Peyer's patch (tissue), 4 donors: ENCODE results near the gene MLPH. TPM values are rescaled to one million over a fixed set of nuclear protein-coding genes. Genes with fewer than 3 reads are reported as not detected.
A peak's percentile ranks its signal among the peaks of the same experiment; 100 is the strongest.

ENCODE experiments used
- DNase-seq, 3 donors: peaks; one replicate each; pipeline ENCODE4 v3.0.0-alpha.2; 2017 to 2019
- H3K27ac ChIP-seq, 4 donors: fragments of 200-600 bp; sonication (generic); one replicate each; pipeline ENCODE4 v1.5.1; 2016 to 2019
- H3K27me3 ChIP-seq, 2 donors: fragments of 200-600 bp; sonication (generic); one replicate each; pipeline ENCODE4 v1.5.1; 2019
- H3K36me3 ChIP-seq, 3 donors: fragments of 200-600 bp; sonication (generic); one replicate each; pipeline ENCODE4 v1.5.1; 2016 to 2019
- H3K4me1 ChIP-seq, 4 donors: fragments of 200-600 bp; sonication (generic); one replicate each; pipeline ENCODE4 v1.5.1; 2016 to 2019
- H3K4me3 ChIP-seq, 4 donors: fragments of 200-600 bp; sonication (generic); 1 replicate in 3 of 4; 2 replicates in 1 of 4; pipeline ENCODE4 v1.5.1; 2016 to 2019; ENCODE audit warnings: mild to moderate bottlenecking in 1 of 4
- H3K9me3 ChIP-seq, 4 donors: fragments of 200-600 bp; sonication (generic); one replicate each; pipeline ENCODE4 v1.5.1; 2016 to 2019; ENCODE audit warnings: mild to moderate bottlenecking in 1 of 4
- POLR2A ChIP-seq, 2 donors: fragments of 450-650 bp; IDR thresholded peaks; one replicate each; pipeline ENCODE4 v1.5.1; 2017; ENCODE audit warnings: antibody characterized with exemption in 2 of 2, mild to moderate bottlenecking in 2 of 2, moderate library complexity in 2 of 2
- total RNA-seq, 4 donors: library from RNA; depleted of rRNA; stranded (reverse); fragments of >200 nt; gene quantifications; one replicate each; pipeline ENCODE4 v1.1.0, GENCODE V29; 2016
- TF ChIP-seq, protein P1 (sequence below), 6 experiments: fragments of 450-650 bp in 4 of 6; fragments of 200-600 bp in 2 of 6; sonication (generic) in 1 of 6; IDR thresholded peaks; one replicate each; pipeline ENCODE4 v1.5.1; 2017 to 2019; ENCODE audit warnings: antibody characterized with exemption in 6 of 6, mild to moderate bottlenecking in 3 of 6, moderate library complexity in 1 of 6

Gene MLPH
- total RNA-seq, 4 donors from 2014 or later, result 82.5 to 195 (median 116) TPM

DNA sequence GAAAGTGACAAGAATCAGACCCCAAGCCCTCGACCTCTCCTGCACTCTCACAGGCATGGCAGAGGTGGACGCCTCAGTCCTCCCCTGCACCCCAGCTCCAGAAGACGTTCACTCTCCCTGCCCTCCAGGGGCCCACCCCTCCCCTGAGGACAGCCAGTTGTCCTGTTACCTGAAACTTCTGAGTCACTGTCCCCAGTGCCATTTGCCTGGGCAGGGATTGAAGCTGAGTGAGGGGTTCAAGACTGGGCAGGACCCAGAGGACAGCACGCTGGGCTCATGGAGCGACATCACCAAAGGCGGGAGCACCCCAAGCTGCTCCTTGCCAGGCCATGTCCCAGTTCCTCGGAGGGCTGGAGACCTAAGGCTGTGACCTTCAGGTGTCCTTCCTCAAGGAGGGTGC is 38.9 kb upstream of the MLPH start:
- Histone ChIP-seq H3K27ac (peak overlapping the region in 3 of 4 donors; percentile 43 to 78 (median 51)), H3K4me1 (peaks cover 0 to 14% (median 0%) of the 10 kb centered on the region in 4 donors), H3K4me3 (no peak overlapping the region), H3K27me3 (no peaks in the 10 kb centered on the region), H3K36me3 (no peaks in the 10 kb centered on the region), H3K9me3 (no peaks in the 10 kb centered on the region)
- TF ChIP-seq POLR2A (IDR thresholded peaks at IDR 0.05), result no peak
- TF ChIP-seq, protein P1, sequence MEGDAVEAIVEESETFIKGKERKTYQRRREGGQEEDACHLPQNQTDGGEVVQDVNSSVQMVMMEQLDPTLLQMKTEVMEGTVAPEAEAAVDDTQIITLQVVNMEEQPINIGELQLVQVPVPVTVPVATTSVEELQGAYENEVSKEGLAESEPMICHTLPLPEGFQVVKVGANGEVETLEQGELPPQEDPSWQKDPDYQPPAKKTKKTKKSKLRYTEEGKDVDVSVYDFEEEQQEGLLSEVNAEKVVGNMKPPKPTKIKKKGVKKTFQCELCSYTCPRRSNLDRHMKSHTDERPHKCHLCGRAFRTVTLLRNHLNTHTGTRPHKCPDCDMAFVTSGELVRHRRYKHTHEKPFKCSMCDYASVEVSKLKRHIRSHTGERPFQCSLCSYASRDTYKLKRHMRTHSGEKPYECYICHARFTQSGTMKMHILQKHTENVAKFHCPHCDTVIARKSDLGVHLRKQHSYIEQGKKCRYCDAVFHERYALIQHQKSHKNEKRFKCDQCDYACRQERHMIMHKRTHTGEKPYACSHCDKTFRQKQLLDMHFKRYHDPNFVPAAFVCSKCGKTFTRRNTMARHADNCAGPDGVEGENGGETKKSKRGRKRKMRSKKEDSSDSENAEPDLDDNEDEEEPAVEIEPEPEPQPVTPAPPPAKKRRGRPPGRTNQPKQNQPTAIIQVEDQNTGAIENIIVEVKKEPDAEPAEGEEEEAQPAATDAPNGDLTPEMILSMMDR (IDR thresholded peaks at IDR 0.05), result no peak
- no peak for DNase-seq

DNA sequence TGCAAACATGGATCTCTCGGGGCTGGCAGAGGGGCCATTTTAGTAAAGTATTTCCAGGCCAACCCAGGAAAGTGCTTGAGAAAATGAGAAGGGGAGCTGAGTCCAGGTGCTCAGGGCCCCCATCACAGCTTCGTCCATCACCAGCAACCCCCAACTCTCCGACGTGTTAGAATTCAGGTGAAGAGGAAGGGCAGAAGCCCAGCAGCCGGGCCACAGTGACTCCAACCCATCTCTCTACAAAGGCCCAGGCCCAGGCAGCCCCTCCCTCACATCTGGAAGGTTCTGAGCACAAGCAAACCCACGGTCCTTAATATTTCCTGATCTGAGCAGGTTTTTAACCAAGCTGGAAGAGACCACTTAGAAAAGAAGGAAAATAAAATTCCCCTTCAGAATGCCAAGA is 38.4 kb upstream of the MLPH start:
- Histone ChIP-seq H3K27me3 (no peaks in the 10 kb centered on the region), H3K27ac (peak overlapping the region in 3 of 4 donors; percentile 43 to 78 (median 51)), H3K4me1 (peaks cover 0 to 14% (median 0%) of the 10 kb centered on the region in 4 donors), H3K4me3 (no peak overlapping the region), H3K36me3 (no peaks in the 10 kb centered on the region), H3K9me3 (no peaks in the 10 kb centered on the region)
- TF ChIP-seq POLR2A (IDR thresholded peaks at IDR 0.05), result no peak
- TF ChIP-seq, protein P1 (IDR thresholded peaks at IDR 0.05), result no peak
- no peak for DNase-seq

DNA sequence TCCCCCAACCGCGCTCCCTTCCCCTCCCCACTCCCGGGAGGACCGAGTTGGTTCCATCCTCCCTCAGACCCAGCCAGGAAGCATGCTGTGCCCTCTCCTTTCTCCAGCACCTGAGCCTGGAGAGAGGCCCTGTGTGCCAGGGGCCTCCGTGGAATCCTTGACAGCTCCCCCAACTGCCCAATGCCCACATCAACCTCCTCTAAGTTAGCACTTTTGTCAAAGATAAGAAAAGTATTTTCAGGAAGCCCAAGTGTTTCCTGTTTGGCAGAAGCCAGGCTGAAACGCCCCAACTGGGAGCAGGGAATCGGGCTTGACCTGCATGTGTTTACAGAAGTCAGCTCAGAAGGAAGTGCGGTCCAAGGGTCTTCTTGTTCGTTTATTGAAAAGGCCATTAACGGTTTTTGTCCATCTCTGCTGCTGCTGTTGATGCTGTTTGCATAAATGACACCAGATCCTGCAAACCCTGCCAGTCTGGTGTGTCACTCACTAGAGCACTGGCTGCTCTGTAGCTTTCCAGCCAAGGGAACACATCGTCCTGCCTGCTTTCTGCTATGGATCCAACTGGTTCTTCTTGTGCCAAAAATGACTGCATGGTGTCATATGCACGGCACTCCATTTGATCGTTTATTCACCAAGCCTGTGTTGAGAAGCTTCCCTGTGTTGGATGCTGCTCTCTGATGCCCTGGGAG is 37.7 kb upstream of the MLPH start:
- peaks cover 0 to 14% (median 0%) of the 10 kb centered on the region in 4 donors for H3K4me1 ChIP-seq
- H3K36me3 ChIP-seq, result no peaks in the 10 kb centered on the region
- no peak overlapping the region for H3K4me3 ChIP-seq
- TF ChIP-seq POLR2A (IDR thresholded peaks at IDR 0.05), result no peak
- TF ChIP-seq, protein P1 (IDR thresholded peaks at IDR 0.05), result no peak
- peak overlapping the region; percentile 42 to 78 (median 64) for H3K27ac ChIP-seq
- peak in 1 of 3 donors; percentile 66 for DNase-seq
- no peaks in the 10 kb centered on the region for H3K9me3 ChIP-seq
- no peaks in the 10 kb centered on the region for H3K27me3 ChIP-seq

DNA sequence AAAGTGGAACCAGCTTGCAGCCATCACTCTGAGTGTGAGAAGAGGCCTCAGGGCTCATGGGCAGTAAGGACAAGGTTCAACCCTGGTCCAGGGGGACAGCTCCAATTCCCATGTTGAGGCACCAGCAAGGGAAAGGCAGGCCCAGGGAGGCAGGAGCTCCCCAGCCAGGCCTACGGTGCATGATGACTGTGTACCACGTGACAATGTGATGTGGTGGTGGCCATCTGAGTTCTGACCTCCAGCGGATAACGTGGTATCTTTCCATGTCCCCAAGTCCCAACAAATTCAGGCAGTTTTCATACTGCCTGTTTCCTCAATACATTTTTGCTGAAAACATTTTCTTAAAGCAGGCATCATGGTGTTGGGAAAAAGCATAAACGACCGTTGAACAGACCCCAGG is 36.9 kb upstream of the MLPH start:
- H3K27ac ChIP-seq, result peak overlapping the region; percentile 17 to 78 (median 64)
- TF ChIP-seq, protein P1 (IDR thresholded peaks at IDR 0.05), result no peak
- TF ChIP-seq POLR2A (IDR thresholded peaks at IDR 0.05), result no peak
- no peak overlapping the region for H3K4me3 ChIP-seq
- H3K4me1 ChIP-seq, result peaks cover 0 to 14% (median 0%) of the 10 kb centered on the region in 4 donors
- H3K36me3 ChIP-seq, result no peaks in the 10 kb centered on the region
- no peak for DNase-seq
- H3K27me3 ChIP-seq, result no peaks in the 10 kb centered on the region
- no peaks in the 10 kb centered on the region for H3K9me3 ChIP-seq

DNA sequence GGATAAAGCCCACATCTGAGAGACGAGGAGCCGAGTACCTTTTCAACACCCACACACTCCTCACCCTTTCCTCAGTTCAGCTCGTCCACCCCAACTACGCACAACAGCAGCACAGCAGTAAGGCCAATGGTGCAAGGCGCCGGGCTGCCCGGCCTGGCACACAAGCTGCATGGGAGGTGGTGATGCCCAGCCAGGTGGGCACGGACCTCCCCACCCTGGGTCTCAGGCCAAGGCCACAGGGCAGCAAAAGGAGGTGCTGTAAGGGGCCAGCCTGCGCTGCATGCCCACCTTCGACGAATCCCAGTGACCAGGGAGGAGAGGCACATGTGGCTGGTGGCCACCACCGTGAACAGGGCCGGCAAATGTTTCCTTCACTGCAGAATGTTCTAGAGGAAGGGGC is 36.5 kb upstream of the MLPH start:
- TF ChIP-seq, protein P1 (IDR thresholded peaks at IDR 0.05), result no peak
- no peak for TF ChIP-seq POLR2A (IDR thresholded peaks at IDR 0.05)
- no peak overlapping the region for H3K4me3 ChIP-seq
- DNase-seq, result no peak
- H3K36me3 ChIP-seq, result no peaks in the 10 kb centered on the region
- H3K27me3 ChIP-seq, result no peaks in the 10 kb centered on the region
- peaks cover 0 to 14% (median 0%) of the 10 kb centered on the region in 4 donors for H3K4me1 ChIP-seq
- H3K27ac ChIP-seq, result peak overlapping the region in 3 of 4 donors; percentile 17 to 78 (median 71)
- no peaks in the 10 kb centered on the region for H3K9me3 ChIP-seq
